Activated T-helper 1 cell treated with anti-CD3 and anti-CD28 coated beads, Interleukin-2, amount 50 U/mL, for 16 hours (primary cell): ENCODE data around the gene NFE2L2.
"Not testable (repeated sequence)": the region's sequence is repeated elsewhere in the genome, so short reads cannot be mapped to it uniquely, and the experiment has no call there.

Experiments used
- DNase-seq, 2 donors: peaks; one replicate each; pipeline ENCODE4 v3.0.0-alpha.2; 2020; ENCODE audit warnings: low read depth in 1 of 2, low spot score in 1 of 2

NFE2L2 gene

DNA sequence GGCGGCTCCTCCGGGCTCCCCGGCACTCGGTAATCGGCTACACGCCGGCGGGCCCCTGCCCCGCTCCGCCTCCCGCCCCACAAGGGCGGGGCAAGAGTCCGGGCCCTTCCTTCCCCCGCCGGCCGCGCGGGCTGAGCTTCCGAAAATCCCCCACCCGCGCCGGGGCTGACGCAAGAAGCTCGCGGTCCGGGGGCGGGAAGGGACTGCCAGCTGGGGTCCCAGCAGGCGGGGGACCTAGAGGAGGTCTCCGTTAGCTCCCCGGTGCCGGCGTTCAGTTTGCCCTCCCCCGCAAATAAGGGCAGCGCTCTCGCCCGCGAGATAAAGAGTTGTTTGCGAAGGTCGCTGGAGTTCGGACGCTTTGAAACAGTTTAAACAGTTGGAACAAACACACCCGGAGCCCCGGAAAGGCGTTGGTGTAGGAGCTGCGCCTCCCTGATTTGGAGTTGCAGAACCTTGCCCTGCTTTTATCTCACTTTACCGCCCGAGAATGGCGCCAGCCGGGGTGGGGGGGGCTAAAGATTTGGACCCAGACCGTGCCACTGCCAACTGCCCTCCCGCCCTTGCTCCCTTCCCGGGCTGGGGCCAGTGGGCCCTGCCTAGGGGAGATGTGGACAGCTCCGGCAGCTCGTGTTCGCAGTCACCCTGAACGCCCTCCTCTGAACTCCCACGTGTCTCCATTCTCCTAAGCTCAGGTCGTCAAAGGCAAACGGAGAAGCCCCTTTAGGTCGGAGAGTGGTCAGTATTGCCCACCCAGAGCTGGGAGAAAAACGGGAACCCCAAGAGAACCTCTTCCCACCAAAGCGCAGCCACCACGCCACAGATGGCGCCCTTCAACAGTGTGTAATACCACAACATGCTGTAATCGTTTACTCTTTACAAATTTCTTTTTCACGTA is at the start of gene NFE2L2:
TSS of gene NFE2L2 (minus strand) at position 35 of the 895 bp plus-strand sequence. CDS start 151 bp downstream, outside the sequence.
- DNase-seq: peak; percentile 81 to 95

DNA sequence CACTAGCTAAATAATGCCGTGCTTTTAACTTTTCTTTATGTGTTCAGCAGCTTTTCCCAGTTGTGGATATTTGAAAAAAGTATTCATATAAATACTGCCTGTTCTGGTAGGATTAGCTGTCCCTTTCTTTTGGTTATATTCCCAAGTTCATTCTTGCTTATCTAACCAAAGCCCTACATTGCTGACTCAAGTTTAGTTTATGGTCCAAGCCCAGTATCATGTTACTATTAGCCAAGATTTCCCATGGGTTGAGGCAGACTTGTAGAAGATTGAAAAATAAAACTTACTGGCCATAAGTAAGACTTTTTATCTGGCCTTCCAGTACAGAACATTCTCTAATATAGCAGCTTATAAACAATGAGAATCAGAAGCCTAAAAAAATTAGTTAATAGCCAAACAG is 49.7 kb upstream of the NFE2L2 start:
- DNase-seq: no peak

DNA sequence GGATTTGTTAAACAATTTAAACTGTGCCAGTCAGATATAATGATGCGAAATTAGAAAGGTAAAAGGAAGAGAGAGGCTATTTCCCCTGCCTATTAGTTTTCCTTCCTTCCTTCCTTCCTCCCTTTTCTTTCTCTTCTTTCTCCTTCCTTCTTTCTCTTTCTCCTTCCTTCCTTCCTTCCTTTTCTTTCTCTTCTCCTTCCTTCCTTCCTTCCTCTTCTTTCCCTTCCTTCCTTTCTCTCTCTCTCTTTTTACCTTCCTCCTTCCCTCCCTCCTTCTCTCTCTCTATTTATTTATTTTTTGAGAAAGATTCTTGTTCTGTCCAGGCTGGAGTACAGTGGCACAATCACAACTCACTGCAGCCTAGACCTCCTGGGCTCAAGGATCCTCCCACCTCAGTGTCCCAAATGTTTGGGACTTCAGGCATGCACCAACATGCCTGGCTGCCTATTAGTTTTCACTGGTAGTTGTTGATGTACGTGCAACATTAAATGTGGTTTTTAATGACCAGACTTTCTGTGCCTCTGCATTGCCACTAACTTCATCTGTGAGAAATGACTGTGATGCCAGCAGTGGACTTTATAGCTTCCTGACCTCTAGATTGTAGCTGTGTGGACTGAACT is 48.7 kb upstream of the NFE2L2 start:
- DNase-seq: no peak

DNA sequence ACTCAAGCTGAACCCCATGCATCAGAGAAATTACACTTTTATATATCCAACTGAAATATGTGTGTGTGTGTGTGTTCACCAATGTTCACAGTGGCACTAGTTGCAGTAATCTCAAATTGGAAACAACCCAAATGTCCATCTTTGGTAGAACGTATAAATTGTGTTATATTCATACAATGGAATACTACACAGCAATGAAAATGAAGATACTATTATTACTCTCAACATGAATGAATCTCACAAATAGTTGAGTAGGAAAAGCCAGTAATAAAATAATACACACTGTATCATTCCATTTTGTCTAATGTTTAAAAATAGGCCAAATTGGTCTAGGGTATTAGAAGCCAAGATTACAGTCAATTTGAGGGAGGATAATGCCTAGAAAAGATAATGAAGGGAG is 48.0 kb upstream of the NFE2L2 start:
- no peak for DNase-seq

DNA sequence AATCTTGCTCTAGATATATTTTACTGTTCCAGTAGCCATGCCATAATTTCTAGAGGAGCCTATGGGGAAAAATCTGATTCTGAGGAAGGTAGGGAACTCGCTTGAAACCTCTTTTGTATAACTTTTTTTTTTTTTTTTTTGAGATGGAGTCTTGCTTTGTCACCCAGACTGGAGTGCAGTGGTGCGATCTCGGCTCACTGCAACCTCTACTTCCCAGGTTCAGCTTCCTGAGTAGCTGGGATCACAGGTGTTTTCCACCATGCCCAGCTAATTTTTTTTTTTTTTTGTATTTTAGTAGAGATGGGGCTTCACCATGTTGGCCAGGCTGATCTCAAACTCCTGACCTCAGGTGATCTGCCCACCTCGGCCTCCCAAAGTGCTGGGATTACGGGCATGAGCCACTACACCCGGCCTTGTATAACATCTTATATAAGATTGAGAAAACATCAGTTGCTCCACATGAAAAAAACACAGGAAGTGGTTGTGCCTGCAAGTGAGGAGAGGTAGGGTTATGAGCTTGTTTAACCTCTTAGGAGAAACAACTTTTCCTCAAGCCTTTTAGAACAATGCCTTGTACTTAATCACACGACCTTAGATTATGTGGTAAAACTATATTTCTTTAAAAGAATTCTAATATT is 45.3 kb upstream of the NFE2L2 start:
- DNase-seq: not testable (repeated sequence)

DNA sequence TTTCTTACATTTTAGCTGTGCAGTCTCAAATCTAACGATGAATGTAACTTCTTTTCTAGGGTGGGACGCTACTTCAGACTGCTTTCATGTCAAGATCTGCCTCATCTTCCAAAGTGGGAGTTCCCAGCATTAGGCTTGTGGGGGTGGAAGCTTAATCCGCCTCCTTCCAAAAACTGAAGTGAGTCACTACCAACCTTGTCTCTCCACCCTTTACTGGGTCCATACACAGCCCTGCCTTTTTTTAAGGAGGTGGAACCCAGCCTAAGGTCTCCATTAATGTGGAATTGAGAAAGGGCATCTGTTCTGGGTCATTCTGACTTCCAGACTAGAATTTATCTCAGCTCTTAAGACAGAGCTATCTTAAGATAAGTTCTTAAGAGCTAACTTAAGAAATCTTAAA is 42.0 kb upstream of the NFE2L2 start:
- no peak for DNase-seq

DNA sequence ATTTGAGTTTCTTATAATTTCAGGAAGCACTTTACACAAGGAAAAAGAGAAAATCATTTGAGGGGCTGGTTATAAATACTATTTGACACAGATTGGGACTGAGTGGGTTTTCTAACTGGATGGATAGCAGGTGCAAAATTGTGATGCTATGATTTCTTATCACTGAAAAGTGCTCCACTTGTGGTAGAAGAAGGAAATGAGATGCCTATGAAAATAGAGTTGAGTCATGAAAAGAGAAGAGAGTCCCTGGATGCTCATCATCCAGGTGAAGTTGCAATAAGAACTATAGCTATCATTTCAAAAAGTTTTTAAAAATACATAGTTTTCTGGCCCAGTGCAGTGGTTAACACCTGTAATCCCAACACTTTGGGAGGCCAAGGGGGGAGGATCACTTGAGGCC is 39.4 kb upstream of the NFE2L2 start:
- DNase-seq: no peak

DNA sequence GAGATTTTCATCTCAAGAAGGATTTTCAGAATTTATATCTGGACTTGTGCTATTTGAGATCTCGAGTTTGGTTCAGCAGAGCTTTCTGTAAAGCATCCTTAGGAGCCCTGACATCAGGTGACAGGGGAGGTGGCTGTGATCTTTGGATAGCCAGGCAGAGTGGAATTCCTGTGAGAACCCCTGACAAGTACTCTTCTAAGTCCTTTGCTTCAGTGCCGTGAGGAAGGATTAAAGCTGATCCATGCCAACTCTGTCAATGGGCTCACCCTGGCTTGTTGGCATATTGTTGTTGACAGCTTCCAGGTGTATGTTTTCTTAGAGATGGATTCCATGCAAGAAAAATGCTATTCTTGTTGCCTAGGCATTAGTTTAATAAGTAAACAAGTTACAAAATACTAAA is 38.0 kb upstream of the NFE2L2 start:
- DNase-seq: no peak

DNA sequence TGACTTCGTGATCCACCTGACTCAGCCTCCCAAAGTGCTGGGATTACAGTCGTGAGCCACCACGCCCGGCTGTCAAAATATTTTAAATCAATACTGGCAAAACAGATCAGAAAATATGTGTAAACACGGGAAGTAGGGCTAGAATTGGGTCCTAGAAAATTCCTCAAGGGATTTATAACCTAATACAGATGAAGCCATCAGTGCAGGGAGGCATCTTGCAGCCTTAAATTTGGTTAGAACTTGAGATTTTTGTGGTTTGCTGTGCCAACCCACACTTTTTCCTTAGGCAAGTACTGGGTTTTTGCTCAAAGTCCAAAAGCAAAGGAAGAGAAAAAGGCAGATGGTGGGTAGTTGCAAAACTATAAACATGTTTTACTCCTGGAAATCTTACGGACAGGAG is 33.7 kb upstream of the NFE2L2 start:
- DNase-seq: no peak

DNA sequence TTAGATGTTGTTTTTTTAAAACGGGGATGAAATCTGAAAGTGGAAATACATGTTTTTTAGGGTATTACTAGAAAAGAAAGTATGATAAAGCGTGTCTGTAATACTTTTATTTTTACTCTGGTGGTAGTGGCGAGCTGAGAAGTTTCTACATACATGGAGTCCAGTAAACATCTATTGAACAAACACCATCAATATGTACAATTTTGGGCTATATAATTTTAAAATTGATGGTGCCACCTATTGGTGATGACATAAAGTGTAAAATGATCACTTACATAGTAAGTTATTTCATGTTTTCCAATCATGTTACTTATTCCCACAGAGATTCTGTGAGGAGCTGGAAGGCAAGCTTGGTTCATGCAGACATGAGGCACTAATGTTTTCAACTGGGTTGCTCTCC is 31.5 kb upstream of the NFE2L2 start:
- DNase-seq: no peak

DNA sequence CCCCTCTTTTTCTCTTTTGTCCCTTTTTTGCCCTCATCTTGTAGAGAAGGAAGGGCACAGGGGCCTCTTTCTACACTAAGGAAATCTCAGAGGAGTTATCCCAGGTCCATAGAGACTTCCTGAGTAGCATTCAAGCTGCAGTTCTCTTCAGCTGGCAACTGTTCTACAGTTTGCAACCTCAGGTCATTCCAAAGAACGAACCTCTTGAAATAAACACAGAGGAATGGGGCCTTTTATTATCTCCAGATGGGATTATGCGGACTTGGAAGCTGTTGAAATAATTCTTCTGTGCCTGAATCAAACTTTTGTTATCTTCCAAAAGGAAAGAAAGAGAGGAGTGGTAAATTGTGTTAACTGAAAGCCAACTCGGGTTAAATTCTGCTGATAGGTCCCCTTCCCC is 31.0 kb upstream of the NFE2L2 start:
- no peak for DNase-seq

DNA sequence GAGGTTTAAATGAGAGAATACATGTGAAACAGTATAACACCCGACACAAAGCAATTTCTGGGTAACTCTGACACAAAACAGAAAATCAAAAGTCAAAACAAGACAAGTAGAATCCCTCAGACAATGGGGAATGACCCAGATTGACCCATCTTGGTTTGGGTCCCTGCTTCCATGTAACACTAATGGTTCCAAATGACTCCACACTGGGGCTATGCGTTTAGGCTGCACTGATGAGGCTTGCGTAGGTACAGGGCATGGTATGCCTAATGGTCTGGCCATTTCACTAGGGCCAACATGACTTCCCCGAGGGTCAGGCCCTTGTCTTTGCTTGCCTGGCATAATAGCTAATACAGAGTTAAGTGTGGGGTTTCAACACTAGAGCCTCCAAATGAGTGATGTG is 27.2 kb upstream of the NFE2L2 start:
- no peak for DNase-seq

DNA sequence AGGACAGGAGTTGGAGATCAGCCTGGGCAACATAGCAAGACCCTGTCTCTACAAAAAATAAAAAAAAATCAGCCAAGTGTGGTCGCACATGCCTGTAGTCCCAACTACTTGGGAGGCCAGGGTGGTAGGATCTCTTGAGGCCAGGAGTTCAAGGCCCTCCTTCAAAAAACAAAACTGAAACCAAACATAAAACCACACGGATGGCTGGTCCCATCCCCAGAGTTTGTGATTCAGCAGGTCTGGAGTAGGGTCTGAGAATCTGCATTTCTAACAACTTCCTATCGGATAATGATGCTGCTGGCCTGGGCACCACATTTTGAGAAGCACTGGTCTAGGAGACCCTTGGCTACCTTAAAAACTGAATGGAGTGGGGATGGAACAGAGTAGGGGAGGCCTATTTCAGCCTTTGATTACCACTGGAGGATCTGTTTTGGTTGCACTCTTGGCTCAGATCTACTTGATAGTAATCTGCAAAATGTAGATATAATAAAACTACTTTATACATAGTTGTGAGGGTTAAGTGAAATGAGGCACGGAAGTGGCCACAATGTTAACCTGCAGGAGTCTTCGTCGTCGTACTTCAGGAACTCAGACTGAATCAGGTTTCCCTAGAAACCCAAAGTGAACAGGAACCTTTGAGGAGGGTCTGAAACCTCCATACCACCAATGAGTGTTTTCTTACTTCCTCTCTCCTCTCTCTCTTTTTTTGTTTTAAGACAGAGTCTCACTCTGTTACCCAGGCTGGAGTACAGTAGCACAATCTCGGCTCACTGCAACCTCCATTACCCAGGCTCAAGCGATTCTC is 25.5 kb upstream of the NFE2L2 start:
- no peak for DNase-seq

DNA sequence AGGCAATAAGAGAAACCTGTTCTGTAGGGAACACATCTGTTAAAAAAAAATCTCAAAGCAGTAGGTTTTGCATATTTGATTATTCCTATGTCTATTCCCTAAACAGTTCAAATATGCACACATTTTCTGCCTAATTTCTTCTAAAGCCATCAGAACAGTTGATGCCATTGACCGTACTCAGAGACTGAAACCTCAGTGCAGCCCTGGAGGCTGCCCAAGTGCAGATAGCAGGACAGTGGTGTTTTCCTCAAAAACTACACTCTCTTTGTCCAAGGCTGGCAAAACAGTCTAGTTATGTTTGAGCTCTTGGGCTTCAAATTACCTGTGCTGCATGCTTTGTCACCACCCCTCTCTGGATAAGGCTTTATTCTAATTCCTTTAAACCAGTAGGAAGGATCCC is 23.3 kb upstream of the NFE2L2 start:
- DNase-seq: no peak

DNA sequence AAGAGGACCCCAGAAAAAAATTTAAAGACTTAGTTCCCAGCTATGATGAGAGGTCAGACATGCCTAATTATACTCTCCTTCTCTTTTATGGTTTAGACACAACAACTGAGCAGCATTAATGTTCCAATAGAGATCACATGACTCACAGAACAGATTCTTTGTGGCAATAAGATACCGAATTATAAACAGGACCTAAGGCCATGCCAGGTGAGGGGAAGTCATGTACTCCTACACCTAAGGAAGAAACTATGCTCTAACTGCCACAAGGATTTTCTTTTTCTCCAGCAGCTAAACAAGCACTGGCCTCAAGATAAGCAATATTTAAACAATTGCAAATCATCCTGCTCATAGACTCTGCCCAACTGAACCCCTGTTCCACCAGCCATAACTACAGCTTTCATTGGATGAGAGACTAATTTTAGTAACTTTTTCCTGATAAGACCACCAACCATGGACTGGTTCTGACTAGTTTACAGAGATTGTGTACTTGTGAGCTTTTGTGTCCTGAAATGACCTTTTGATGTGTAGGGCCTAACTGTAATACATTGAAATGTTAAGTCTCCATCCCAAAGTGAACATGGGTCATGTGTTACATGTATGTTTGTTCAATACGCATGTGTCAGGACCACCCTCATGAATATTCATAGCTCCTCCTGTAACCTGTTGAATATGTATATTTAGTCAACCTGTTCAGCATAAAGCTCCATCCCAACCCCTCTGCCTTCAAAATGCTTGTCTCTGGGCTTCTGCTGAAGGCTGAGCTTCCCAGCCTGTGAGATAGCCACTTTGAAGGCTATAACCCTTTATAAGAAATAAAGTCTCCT is 21.6 kb upstream of the NFE2L2 start:
- no peak for DNase-seq

DNA sequence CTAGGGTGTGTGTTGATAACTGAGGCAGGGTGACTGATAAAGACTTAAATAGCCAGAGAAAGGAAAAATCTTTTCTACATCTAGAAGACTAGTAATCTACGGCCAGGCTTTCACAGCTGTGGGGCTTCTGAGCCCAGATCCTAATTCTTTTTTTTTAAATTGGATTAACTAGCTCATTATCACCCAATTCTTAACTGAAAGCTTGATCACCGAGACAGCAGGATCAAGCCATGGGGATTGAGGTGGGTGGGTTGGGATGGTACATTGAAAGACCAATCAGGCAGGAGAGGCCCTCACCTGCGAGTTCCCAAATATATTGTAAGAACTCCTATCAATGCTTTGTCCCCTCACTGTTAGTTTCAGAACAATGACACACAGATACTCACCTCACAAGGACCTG is 20.0 kb upstream of the NFE2L2 start:
- DNase-seq: no peak

DNA sequence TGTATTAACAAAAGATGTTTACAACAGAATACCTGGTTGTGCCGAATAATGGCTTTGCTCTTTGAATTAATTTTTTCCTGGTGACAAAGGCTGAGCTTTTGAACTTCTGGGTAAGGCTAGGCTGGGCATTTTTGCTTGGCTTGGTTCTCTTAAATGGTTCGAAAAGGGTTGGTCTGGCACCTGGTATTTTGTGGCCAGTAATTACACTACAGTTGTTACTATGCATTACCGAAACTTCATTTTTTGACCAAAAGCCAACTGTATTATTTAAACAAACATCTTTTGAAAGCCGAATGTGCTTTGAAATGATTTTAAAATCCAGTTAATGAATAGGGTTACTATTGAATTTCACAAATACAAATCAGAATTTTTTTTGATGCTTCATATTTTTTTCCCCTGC is 19.4 kb upstream of the NFE2L2 start:
- no peak for DNase-seq

DNA sequence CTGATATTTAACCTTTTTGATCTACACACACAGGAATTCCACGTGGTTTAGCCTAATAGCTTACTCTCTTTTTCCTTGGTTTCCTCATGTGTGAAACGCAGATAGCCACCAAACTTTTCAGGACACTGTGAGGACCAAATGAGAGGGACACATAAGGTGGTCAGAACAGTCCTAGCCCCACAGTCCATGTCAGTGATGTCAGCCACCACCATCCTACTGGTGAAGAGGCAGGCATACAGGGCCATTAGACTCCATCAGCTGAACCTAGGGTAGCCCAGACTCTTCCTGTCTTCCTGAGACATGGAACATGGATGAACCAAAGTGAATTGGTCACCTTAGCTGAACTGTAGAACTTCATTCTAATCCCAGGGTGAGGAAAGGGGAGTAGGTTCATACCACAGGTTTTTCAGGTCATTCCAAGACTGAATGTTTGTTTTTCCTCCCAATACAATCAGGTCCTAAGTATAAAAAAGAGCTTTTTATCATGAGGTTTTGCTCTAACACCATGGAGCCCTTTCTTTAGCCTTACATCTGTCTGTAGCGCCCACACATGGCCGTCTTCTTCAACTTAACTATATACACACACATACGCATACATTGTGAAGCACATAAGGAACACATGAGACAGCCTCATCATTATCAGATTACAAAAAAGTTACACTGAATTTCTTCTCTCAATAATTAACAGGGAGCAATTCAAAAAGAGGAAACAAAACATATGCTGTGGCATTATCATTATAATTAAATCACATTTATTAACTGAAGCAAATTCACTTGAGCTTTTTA is 18.5 kb upstream of the NFE2L2 start:
- no peak for DNase-seq

DNA sequence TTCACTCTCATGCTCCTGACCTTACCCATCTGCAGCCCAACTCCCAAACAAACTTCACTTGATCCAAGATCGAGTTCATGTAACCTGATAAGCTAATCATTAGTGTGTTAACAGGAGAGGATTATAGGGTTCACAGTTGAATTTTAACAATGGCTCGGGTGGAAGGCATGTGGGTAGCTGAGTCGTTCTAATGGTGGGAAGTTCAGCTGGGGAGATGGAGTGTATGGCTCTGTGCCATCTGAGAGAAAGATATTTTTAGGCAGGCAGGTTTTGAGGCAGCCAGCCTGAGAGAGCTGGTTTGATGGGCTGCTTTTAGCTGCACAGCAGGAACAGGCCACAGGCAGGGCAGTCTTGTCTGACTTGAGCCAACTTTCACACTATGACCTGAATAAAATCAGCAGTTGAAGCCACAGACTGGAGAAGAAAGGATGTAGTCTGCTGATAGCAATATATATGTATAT is 17.7 kb upstream of the NFE2L2 start:
- no peak for DNase-seq
